GM18873 (cell line): ENCODE results near the gene TBC1D21.

Experiments
- ATAC-seq: cut with Tn5 transposase; IDR thresholded peaks from one replicate; pipeline ENCODE4 v1.9.1; 2021; ENCODE audit warnings: mild to moderate bottlenecking, moderate library complexity, moderate number of reproducible peaks; ENCODE audit not compliant: unreplicated experiment, low FRiP score

TBC1D21 gene

DNA sequence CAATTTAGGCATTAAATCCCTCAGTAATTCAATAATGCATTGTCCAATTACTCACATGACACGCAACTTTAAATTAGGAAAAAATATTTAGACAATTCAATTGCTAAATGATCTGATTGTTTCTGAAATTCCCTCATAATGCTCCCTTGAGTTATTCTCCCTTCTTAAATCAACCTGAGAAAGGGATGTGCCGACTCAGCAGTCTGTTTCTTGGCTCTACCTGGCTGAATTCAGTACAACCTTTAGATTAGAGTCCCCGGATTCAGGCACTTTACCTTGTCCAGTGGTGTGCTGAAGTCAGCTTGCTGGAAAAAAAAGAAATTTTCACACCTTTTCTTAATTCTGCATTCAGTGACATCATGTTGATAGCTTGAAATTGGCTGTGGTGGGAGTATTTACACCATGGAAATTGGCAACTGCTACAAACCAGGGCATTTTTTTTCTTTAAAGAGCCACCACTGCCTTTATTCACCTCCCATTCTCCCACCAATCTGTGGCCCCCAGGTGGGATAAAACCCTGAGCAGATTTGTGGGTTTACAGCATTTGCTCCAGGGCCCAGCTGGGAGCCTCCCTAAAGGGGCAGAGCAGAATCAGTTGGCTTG, 32.0 kb downstream of the TBC1D21 start:
- ATAC-seq, result no peak

DNA sequence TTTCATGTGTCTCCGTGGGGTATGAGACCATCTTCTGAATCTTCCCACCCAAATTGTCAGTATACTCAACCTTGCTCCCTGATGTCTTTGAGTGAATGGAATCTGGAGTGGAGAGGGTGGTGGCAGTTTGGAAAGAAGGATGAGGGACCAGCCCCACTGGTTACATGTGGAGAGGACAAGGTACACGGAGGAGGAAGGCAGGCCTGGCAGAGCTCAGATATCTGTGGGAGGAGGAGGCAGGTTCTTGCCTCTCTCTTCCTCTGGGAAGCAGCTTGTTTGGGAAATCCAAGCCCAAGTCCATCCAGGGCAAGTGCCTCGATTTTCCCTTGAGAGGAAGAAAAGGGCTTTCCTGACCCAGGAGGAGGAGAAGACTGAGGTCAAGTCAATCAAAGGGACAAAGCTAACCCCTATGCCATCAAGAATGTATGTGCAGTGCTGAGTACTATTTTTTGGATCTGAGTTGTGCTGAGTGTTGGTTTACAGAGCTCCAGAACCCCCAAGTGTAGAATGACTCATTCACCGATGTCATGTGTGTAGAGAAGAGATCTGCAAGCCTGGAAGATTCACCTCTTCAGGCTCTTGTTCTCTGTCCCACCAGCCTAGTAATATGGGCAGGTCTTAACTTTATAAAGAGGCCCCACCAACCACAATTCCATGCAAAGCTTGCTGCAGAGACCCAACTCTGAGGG, 33.1 kb downstream of the TBC1D21 start:
- no peak for ATAC-seq

DNA sequence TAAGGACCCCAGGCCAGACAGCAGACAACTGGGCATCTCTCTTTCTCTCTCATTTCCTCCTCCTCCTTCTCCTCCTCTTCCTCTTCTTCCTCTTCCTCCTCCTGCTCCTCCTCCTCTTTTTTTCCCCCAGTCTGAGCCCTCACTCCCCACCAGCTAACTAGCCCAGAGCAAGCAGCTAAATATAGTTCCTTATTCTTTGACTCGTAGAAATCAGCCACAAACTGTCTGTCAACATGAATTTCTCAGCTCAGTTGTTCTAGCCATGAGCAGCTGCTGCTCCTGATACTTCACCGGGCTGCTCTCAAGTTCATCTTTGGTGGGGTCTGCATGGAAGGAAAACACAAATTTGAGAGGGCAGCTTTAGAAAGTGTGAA, 33.7 kb downstream of the TBC1D21 start:
- ATAC-seq, result no peak

DNA sequence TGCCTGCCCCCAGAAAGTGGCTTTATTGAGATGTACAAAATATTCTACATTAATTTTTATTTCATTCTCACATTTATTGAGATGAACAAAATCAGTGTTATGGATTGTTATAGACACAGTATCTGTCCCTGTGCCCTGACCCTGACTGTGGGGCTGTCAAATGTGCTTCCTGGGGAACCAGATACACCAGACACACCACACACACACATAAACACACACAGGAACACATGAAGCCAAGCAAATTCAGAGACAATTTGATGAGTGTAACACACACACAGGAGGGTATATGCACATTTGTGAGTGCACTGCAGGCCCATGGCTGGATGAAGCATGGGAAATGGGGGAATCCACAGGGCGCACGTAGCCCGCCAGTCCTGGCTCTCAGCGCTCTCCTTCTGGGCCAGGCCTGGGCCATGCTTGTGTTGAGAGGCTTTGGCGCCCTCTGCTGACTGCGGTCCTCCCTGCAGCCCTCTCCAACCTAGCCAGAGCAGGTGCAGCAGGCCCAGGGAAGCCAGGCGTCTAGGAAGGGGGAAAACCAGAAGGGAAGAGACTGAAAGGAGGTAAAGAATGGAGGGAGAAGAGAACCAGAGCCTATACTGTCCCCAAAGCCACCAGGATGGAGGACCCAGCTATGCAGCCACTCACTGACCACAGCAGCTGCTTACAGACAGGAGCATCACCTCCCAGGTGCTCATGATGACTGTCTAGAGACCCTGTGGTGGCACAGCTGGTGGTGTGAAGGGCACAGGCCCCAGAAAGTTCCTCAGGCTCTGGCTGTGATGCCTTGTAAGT, 34.9 kb downstream of the TBC1D21 start:
- ATAC-seq, result no peak

DNA sequence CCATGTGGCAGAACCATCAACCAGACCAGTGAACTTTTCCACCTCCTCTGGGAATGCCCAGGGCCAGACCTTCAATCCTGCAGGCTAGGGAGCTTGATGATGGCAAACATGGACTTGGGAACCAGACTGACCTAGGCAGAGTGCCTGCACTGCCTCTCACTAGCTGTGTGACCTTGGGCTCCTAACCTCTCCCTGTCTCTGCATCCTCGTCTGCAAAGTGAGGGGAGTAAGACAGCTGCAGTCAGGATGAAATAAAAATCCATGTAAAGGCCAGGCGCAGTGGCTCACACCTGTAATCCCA, 35.4 kb downstream of the TBC1D21 start:
- ATAC-seq, result no peak

DNA sequence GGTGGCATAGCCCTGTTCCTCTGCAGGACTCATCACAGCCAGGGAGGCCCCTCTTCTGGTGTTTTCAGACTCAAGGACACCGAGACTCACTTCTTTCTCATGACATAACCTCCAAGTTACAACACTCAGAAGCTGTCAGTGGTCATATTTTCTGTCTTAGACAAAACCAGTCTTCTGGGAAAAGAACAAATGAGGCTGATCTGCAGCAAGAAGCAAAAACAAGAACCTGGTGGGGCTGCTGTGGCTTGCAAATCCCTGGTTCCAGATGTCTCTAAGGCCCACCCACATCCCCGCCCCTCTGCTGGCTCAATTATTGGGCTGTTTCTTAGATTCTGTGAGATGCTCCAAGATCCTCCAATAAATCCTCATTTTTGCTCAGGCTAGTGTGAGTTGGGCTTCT, 36.3 kb downstream of the TBC1D21 start:
- ATAC-seq, result no peak

DNA sequence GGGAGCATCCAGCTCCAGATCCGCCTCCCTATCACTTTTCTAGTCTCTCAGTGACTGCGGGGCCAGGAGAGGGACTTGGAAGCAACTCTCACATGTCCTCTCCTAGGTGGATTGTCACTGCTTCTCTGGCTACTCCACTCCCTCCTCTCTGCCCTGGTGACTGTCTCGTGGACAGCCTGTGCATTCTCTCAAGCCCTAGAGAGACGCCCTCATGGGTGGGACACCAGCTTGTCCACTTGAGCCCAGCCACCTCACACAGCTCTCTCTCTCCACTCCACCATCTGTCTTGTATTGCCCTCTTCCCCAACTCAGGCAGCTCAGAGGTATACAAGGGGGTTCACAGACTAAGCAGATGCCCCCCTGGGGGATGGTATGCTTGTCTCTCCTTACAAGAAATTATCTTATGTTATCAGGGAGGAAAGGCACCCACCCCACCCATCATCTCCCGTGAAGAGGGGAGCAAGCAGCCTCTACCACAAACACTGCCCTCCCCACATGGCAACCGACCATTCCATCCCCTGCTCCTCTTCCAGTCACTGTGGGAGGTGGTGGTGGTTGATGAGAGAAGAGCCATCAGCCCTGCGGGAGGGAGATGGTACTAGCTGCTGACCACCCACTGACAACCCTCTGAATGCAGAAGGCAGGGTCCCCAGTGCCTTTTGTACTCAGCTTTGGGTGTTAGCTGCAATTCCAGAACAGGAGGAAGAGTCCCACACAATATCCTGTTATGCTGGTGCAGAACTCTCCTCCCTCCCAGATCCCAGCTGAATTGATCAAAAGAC, 37.3 kb downstream of the TBC1D21 start:
- no peak for ATAC-seq

DNA sequence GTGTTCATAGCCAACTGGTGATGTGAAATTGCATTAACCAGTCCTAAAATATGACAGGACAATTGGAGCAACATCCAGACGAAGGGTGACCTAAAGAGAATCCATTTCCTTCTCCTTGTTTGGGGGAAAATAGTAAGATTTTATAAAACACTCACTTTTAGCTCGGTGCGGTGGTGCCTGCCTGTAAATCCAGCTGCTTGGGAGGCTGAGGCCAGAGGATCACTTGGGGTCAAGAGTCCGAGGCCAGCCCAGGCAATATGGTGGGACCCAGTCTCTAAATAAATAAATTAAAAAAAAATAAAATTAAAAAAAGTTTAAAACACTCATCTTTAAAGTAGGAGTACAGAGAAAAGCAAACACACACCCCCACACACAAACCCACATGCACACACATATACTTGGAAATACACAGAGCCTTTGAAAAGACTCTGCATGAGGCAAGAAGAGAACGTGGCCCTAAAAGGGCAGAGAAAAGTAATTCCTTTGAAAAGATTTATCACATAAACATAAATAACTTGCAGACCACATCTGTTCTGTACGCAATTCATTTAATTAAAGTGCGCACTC, 38.7 kb downstream of the TBC1D21 start:
- ATAC-seq, result no peak

DNA sequence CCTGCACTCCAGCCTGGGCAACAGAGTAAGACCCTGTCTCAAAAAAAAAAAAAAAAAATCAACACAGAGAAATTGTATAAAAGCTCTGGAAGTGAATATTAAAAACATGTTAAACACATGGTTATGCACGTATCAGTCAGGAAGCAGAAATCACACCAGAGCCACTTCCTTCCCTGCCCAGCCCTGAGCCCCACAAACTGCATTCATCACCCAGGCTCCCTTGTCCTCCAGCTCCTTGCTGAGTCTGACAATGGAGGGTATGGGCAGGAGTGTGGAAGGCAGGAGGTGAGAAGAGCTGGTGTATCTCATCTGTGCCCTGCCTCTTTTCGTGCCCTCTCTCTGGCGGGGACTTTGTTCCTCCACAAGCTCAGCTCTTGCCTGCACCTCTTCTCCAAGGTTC, 40.8 kb downstream of the TBC1D21 start:
- ATAC-seq, result no peak

DNA sequence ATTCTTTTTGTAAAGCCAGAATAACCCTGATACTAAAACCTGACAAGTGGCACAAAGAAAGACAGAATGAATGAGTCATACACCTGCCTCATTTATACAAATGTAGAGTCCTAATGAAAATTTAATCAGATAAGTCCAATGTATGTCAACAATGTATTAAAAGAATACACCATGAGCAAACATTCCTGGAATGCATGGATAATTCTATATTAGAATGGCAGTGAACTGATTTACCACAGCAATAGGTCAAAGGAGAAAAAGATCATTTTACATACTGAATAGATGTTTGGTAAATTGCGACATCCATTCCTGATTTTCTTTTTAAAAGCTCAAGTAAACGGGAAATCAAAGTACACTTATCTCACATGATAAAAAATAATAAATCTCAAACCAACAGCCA, 41.7 kb downstream of the TBC1D21 start:
- ATAC-seq, result no peak

DNA sequence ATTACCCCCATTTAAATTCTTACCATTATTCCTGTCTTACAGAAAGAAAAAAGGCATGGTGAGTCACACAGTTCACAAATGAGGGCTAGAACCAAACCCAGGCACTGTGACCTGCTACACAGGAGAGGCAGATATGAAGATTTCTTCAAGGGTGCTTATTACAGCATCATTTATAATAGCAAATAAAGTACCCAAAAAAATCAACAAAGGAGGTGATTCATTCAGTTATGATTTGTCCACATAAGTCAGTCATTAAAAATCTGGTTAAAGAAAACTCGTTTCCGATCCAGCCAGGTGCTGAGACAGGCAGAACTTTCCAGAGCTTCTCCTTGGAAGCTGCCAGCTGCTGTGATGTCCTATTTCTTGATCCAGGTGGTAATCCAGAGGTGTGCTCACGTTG, 45.4 kb downstream of the TBC1D21 start:
- ATAC-seq, result no peak

DNA sequence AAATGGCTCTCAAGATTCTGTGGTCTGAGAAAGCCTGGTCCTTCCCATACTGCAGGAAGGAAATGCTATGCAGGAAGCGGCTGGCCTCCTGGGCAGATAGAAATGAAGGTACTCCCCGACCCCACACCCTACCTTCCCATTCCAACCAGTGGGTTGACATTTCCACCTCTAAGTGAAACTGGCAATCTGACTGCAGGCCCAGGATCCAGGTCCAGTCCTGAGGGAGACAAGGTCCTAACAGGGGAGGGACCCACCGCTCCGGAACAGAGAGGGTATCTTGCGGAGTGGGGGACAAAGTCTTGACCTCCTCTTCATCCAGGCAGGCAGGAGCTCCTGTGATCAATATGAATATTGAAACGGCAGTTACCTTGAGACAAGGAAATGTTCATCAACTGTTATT, 46.3 kb downstream of the TBC1D21 start:
- no peak for ATAC-seq

DNA sequence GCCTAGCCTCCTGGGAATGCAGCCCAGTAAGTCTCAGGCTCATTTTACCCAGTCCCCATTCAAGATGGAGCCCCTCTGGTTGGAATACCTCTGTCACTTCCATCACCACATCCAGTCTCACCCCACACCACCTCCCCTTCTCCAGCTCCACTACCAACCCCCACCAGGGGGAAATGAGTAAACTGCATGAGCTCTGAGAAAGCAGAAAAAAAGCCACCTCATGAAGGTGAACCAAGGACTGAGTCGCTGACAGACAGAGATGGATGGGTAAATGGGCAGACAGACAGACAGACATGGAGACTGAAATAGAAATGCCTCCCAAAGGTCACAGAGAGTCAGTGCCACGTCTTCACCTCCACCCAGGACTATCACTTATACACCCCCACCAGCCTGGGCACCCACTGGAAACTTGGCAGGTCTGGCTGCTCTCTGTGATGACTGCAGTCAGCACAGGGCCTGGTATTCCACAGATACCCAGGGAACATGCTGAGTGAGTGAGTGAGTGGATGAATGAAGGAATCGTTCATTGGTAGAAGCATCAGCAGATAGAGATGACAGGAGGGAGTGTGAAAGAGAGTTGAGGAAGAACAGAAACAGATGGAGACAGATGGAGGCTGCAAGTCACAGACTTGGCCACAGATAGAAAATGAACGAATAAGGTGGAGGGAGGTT, 48.0 kb downstream of the TBC1D21 start:
- ATAC-seq, result no peak

DNA sequence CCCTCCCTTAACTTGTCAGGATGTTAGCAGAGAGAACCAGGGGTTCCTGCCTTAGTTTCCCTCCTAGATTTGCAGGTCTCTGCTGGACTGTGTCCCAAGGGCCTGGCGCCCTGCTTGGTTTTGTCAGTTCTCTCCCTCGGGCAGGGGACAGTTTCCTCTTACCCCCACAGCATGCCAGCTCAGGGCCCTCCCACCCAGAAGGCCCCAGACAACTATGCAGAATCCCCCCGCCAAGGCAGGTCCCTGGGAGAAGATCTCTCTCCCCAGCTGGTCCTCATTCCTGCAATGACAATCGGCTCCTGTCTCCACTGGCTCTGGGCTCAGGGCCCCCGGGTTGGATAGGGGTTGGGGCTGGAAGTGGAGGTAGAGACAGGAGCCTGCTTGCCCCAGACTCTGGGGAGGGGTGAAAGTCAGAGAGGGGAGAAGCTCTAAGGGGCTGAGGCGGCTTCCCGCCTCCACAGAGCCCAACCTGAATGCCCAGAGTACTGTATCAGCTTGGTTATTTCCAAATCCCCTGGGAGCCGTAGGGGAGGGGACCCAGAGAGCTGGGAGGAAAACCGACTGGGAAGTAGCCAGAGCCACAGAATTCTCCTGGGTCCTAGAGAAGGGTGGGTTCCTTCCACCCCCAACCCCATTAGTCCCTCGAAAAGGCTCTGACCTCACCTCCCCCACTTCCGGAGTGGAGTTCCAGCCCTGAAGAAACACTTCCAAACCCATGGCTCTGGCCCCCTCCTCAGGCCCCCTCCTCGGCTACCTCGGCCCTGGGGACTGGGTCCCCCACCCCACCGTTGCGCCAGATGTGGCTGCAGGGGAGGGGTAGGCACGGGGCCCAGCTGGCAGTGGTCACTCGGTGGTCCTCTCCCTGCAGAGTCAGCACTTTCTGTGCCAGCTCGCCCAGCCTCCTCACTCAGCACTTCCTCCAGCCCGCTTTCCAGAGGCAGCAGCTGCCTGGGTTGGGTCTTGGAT, 49.1 kb downstream of the TBC1D21 start:
- no peak for ATAC-seq

DNA sequence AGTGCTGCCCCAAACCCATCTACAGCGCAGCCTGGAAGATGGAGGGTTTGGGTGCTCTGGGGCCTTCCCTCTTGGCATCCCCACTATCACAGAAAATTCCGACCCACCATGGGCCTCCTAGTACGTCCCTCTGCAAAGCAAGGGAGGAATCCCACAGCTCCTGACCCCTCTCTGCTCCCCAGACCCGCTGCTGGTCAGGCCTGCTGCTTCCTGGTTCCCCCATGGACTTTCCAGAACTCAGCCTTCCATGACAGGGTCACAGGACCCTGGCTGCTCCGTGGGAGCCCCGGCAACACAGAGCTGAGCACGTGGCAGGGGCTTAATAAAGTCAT, 49.8 kb downstream of the TBC1D21 start:
- no peak for ATAC-seq

DNA sequence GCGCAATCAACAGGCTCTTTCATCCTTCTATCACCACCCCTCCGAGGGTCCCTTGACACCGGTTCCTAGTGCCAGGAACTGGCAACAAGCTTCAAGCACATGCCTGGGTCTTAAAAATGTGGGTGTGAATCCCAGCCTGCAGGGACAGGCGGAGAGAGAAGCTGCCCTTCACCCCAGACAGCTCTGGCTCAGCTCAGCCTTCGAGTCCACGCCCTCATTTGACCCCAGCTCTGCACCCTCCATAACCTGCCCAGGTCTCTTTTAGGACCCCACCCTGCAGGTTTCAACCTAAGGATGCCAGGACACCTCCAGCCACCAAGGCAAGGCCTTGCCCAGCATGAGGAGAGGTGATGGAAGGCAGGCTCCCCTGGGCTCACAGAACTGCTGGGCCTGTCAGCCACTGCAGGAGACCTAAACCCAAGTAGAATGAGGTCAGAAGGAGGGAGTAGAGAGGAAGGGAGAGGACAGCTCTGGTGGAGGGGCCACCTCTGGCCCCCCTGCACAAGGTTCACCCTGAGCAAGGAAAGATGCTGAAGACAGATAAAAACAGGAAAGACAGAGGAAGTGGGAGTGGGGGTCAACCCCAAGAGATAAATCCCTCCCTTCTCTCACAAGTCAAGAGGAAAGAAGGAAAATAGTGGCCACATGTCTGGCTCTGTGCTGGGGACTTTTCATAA, 50.3 kb downstream of the TBC1D21 start:
- no peak for ATAC-seq

DNA sequence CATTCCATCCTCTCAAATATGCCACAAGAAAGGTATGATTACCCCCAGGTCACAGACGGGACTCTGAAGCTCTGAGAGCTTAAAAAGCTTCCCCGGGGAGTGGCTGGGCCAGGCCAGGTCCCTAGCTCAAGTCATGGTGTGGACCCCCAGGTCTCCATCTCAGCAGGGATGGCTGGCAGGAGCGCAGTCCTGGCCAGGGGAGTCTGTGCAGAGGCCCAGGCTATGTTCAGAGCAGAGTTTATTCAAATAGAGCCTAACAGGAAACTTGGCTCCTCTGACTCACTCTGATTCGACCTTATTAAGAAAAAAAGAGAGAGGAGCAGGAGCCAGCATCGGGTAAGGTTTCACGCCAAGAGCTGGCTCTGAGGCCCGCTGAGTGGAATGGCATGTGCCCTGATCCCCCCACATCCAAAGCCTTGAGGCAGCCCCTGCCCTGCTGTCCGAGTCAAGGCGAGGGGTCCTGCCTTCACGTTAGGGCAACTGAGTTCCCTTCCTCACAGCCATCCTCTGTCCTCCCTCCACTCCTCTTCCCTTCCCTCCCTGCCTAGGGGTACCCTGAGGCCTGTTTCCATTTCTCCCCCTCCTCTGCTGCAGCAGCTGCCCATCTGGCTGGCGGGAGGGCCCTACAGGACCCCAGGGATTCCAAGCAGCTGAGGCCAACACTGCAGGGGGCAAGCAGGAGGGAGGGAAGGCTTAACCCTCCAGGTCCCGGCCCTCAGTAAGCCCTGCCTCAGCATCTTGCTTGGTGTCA, 51.0 kb downstream of the TBC1D21 start:
- no peak for ATAC-seq

DNA sequence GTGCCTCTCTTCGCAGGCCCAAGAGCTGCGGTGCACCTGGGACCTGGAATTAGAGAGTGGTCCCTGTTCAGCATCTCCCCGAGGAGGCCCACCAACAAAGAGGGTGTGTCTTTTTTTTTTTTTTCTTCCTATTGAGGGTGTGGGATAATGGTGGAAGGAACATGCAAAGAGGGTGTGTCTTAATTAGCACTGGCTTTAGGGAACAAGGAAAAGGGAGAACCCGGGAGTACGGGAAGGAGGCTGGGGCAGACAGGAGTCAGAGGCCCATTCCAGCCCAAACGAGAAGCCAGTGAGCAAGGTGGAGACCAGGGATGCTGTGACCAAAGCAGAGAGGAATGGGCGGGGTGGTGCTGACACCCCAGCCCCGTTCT, 52.5 kb downstream of the TBC1D21 start:
- no peak for ATAC-seq
